ENCODE results near the gene RIBC2.
"Not testable (repeated sequence)": the region's sequence is repeated elsewhere in the genome, so short reads cannot be mapped to it uniquely, and the experiment has no call there.

Gene RIBC2

DNA sequence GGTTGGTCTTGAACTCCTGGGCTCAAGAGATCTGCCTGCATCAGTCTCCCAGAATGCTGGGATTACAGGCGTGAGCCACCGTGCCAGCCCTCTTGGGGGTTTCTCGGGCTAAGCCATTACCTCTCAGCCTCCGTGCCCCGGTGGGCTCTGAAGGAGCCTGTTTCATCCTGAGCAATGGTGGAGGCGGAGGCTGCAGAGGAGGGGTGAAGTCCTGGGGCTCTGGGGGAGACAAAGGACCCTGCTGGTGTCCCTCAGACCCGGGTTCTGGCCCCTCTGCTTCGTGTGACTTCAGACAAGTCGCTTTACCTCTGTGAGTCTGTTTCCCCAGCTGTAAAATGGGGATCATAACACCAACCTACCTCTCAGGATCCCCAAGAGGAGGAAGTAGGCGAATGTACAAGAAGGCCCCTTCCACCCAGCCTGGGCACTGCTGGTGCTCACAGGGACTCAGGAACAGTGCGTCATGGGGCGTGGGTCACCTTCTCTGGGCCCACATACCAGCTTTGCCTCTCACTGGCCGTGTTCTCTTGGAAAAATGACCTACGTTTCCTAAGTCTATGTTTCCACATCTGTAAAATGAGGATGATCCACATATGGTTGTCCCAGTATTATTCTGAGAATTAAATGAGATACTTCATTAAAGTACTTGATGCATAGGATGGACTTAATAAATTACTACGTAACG is 36.8 kb downstream of the RIBC2 start:
- DNase-seq = no peak

DNA sequence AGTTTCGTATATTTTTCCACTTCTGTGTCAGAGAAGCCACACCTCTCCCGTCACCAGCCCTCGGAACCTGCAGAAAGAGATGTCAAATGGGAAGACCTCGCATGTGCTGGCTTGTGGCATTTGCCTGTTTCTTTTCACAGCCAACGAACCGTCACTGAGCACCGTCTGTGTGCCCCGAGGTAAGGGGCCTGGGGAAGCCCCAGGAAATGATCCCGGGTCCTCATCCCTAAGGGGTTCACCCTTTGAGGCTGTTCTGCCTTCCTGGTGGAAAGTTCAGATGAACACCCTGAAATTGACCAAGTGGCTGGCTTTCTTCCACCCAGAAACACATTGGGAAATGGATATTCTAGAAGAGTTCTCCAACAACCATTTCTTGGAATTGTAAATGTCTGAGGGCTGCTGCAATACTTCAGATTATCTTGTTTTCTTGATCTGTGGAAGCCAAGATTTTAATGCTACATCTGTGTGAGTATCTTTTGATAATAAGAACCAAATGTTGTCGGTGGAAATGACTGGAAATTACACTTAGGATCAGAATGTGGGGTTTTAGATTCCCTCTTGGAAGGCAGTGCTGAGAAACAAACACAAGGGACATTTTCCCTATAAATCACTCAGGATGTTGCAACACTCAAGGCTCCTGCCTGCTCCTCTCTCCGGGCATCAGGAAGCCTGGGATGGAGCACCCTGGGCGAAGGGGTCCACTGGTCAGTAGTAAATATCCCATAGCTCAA is 37.6 kb downstream of the RIBC2 start:
- no peak for DNase-seq

DNA sequence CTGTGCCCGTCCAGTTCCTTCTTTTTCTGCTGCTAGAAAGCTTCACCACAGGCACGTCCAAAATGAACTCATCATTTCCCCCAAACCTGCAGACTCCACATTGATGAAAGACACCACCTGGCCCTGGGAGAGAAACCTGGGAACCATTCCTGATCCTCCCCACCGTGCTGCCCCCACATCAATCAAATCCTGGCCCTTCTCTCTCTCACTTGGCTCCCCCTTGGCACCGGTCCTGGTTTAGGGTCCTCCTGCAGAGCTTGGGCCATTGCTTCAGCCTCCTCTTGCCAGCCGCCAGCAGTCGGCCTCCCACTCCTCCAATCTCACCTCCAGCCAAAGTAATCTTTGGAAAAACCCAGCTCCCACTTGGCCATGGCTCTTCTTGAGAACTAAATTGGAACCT is 38.5 kb downstream of the RIBC2 start:
- no peak for DNase-seq

DNA sequence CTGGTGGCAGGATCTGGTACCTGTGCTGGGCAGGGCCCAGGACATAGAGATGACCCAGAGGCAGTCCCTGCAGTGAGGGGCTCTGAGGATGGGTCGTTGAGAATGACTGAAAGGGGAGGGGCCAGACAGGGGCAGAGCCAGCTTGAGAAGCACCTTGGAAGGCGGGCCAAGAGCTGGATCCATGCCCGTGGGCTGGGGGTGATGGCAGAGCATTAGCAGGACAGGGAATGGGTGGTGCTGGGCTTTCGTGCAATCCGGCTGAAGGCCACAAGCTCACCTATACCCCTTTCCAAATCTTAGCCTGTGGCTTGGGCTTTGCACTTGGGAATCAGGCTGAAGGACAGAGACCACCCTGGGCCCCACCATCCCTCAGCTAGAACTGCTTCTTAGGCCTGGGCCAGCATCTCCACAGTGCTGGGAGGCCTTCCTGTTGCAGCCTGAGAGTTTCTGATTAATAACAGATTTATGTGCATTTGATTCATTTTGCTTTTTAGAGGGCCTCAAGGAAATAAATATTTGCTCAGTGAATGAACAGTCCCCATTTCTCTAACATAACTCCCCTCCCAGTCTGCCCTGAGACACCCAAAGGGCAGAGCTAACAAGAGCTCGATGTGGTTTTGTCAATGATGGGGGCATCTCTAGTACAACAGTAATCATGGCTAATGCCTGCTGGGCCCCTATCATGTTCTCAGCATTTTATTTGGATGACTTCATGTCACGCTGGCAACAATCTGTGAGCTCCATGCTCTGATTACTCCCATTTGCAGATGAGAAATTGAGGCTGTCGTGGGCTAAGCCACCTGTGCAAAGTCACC is 39.3 kb downstream of the RIBC2 start:
- no peak for DNase-seq

DNA sequence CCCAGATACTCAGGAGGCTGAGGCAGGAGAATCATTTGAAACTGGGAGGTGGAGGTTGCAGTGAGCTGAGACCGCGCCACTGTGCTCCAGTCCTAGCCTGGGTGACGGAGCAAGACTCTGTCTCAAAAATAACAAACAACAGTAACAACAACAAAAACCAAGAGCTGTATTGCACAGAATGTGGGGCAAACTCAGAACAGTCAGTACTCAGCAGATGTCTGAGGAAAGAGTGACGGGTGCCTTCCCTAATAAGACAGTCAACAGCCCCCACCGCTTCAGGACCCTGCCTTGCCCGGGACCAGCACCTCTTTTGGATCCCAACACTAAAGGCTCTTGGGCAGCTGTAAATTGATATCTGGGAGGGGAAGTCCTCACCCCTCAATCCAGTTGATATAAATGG is 40.3 kb downstream of the RIBC2 start:
- no peak for DNase-seq

DNA sequence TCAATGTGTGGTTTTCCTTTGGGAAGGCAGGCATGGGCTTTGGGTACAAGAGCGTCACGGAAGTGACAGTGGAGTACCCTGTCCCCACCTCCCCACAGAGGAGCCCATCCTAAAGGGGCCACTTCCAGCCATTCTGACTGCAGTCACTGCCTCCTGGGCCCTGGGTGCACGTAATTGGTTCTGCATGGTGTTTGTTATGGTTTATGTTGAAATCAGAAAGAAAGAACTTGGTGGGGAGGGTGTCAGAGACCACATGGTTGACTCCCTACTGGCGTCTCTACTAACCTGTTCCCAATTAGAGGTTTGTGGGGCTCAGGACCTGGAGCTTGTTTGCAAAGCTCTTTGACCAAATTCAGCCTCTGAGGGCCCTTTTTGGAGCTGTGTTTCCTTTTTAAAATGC is 40.8 kb downstream of the RIBC2 start:
- no peak for DNase-seq

DNA sequence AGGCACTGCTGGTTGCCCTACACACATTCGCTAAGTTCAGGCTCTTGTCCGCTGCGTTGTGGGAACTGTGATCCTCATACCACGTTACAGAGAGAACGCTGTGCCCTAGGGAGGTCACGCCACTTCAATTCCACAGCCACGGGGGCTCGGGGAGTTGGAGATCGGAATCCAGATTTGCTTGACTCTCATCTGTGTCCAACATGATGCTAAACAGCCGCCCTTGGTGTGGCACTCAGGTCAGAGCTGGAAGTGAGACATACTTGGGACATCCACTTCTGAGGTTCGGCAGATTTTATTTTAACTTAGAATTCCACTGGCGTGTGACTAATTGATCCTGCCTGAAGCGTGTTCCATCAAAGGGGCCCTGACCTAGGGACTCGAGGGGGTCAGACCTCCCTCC is 41.7 kb downstream of the RIBC2 start:
- DNase-seq = no peak

DNA sequence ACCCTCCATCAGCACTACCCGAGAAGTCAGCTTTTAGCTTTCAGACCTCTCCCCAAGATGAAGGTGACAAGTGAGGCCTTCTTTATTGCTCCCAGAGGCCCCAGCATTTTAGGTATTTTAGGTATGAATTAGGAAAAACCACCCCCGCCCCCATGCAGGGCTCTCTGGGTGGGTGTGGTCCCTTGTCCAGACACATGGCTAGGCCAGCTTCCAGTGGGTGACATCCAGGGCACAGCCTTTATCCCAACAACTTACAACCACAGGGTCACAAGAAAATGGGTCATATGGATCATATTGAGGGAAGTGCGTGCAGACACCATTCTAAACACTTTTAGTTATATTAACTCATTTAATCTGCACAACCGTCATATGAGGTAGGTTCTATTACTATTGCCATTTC is 42.1 kb downstream of the RIBC2 start:
- DNase-seq = no peak

DNA sequence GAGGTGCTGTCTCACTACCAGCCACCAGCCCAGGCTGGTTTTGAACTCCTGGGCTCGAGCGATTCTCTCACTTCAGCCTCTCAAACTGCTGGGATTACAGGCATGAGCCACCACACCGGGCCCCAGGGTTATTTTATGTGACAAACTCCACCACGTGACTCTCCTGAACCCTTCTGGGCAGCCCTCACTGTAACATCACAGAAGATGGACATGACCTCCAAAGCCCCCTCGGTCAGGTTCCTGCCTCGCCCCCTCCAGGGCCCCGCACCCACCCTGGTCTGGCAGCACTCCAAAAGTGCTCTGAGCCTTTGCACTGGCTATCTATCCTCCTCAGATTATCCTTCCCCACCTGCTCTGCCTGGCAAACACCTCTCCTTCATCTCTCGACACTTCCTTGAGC is 43.3 kb downstream of the RIBC2 start:
- DNase-seq = no peak

DNA sequence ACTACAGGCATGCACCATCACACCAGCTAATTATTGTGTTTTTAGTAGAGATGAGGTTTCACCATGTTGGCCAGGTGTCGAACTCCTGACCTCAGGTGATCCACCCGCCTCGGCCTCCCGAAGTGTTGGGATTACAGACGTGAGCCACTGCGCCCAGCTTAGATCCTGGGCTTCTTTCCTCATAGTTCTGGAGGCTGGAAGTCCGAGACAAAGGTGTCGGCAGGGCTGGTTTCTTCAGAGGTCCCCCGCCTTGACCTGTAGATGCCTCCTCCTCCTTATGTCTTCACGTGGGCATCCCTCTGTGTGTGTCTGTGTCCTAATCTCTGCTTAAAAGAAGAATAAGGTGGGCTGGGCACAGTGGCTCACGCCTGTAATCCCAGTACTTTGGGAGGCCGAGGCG is 45.0 kb downstream of the RIBC2 start:
- DNase-seq = no peak

DNA sequence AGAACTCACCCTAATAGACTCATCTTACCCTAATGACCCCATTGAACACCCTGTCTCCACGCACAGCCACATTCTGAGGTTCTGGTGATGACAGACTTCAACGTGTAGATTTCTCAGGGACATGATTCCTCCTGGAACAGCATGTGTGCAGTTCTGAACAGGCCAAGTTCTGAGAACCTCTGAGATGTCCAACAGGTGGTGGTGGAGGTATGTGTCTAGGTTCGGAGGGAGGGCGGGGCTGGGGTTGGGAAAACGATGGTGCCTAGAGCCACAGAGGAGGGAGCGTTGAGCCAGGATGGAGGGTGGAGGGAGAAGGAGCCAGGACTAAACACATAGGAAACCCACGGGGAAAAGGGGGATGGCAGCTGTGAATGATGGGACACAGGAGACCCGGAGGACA is 45.7 kb downstream of the RIBC2 start:
- DNase-seq = no peak

DNA sequence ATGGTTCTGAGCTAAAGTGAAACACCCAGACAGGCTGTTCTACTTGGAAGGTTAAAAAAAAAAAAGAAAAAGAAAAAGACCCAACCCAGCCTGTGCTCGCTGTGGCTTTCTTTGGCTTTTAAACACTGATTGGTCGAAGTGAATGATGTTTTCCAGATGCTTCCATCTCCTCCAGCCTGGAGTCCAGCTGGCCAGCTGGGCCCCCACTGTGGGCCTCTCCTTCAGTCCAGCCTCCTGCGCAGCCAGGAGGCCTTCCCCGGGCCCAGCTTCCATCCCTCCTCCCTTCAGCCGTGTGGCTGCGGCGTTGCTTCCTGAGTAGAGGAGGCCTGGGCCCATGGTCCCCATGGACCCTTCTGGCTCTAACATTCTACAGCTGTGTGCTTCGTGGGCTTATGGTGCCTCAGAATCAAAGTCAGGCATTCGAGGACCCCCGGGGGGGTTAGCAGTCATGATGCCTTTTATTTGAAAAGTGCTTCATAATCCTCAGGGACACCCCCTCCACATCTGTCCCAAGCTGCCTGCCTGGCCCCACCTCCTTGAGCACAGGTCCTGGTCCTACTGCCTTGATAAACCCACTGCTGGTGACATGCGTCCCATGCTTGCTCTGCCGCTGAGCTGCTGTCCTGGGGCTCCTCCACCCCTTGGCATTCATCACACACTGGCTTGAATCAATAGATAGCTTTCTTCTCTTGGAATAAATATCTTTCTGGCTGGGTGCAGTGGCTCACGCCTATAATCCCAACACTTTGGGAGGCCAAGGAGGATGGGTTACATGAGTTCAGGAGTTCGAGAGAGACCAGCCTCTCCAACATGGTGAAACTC is 47.0 kb downstream of the RIBC2 start:
- no peak for DNase-seq

DNA sequence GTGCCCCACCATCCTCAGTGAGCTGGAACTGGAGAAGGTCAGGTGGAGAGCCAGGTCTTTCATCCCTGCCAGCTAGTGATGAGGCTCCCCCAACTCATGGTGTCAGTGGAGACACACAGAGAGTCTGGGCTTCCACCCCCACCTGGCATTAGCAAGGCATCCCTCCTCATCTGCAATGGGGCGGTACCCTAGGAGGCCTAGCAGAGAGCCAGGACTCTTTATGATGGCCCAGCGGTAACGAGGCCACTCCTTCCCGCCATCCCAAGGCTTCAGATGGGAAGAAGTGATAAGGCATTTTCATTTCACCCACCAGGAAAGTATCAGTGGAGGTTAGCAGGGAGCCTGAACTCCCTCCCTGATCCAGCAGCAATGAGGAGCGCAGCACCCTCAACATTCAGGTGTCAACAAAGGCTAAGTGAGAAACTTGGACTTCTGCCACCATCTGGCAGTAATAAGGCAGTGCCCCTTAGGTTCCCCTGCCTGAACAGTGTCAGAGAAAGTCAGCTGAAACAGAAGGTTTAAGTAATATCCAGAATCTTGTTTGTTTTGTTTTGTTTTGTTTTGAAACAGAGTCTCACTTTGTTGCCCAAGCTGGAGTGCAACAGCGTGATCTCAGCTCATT is 48.7 kb downstream of the RIBC2 start:
- DNase-seq = no peak

DNA sequence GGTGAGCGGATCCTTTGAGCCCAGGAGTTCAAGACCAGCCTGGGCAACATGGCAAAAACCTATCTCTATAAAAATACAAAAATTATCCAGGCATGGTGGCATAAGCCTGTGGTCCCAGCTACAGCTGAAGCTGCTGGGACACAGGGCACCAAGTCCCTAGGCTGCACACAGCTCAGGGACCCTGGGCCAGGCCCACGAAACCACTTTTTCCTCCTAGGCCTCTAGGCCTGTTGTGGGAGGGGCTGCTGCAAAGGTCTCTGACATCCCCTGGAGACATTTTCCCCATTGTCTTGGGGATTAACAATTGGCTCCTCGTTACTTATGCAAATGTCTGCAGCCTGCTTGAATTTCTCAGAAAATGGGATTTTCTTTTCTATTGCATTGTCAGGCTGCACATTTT is 50.2 kb downstream of the RIBC2 start:
- DNase-seq = not testable (repeated sequence)

DNA sequence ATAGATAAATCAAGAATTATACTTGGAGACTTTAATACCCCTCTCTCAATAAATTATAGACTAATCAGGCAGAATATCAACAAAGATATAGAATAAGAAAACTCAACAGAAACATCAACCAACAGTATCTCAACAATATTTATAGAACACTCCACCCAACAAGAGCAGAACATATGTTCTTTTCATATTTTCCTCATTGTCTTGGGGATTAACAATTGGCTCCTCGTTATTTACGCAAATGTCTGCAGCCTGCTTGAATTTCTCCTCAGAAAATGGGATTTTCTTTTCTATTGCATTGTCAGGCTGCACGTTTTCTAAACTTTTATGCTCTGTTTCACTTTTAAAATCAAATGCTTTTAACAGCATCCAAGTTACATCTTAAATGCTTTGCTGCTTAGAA is 52.1 kb downstream of the RIBC2 start:
- no peak for DNase-seq

DNA sequence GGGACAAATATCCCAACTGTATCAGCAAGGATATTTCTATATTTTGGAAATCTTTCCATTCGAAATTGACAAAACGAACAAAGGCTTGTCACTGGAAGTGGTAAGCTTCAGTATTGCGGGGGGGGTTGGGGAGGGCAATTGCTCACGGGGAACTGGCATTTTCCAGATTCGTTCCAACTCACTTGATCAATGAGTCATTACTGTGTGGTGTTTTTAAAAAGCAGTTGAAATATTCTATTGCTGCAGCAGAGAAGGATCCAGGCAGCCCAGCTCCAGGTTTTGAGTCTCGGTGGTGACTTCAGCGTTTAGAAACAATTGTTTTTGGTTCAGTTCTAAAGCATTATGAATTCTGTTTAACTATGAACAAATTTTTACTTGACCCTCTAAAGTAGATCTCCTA is 55.4 kb downstream of the RIBC2 start:
- no peak for DNase-seq

DNA sequence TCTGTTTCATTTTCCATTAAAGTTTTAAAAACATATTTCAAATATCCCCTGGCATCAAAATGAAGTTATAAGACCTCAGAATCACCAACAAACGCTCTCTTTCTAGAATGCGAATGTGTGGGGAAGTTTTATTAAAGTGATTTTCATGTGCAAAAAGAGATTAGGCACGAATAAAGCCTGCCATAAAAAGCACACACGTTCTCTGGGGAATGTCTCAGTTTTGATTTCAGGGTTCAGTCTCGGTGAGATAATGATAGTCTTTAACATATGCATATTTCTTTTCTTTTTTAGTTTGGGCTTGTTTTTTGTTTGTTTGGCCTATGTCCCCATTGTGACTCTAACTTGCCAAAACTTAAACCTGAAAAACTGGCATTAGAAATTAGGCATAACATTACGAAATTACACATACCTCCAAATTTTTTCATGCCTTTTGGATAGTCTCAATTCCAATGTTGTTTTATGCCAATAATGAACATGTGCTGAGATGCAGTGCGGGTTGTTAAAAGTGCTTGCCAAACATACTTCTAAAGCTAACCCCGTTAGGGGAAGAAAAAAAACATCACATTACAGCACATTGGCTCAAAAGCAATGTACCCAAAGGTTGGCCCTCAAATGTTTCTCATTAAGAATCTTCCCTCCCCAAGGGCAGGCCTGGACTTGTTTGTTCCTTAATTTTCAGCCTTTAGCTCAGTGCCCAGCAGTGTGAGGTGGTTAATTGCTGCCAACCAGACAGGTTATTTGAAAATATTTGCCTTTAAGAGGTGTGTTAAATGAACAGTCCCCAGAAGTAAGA is 56.0 kb downstream of the RIBC2 start:
- no peak for DNase-seq

DNA sequence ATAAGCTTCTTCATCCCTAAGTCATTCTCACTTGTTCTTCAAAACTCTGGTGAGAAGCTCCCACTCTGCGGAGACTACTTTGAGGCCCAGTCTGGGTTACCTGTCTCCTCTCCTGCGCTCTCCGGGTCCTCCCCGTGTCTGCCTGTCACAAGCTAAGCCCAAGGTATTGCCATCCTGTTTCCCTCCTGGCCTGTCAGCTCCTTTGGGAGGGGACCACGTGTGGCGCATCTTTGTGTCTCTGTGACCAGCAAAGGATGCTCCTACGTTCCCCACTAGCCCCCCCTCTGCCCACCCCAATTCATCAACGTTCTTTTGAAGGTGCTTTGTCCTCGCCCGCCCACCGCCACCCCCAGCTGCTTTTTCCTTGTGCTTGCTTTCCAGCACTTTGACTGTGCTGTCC is 57.4 kb downstream of the RIBC2 start:
- no peak for DNase-seq

DNA sequence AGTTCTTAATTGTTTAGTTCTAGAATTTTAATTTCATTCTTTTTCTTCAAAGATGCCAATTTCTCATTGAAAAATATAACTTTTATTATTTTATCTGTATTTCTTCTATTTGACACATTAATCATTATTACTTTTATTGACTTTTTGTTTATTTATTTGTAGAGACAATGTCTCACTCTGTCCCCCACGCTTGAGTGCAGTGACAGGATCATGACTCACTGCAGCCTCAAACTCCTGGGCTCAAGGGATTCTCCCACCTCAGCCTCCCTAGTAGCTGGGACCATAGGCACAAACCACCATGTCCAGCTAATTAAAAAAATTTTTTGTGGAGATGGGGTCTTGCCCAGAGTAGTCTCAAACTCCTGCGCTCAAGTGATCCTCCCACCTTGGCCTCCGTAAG is 58.9 kb downstream of the RIBC2 start:
- no peak for DNase-seq

DNA sequence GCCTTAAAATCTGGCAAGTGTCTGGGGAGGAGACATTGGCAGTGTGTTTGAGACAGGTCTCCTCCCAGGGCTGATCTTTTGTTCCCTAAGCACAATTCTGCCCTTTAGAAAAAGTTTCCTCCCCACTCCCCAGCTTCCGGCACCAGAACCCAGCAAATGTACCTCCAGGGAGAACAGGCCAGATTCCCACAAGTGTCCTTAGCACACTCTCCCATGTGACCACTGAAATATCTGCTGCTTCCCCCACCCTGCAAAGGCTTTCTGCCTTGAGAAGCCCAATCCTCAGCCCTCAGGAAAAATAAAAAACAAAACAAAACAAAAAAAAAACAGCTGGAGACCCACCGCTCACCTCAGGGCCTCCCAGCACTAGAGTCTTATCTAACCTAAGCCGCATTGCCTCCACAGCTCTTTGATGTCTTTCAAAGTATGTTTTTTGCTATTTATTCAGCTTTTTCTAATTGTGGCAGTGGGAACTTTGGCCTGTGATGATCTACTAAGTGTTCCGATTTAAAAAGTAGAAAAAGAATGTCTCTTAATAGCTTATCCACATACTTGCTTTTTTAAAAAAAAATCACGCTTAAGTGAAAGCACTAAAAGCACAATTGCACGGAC is 60.2 kb downstream of the RIBC2 start:
- DNase-seq = no peak

DNA sequence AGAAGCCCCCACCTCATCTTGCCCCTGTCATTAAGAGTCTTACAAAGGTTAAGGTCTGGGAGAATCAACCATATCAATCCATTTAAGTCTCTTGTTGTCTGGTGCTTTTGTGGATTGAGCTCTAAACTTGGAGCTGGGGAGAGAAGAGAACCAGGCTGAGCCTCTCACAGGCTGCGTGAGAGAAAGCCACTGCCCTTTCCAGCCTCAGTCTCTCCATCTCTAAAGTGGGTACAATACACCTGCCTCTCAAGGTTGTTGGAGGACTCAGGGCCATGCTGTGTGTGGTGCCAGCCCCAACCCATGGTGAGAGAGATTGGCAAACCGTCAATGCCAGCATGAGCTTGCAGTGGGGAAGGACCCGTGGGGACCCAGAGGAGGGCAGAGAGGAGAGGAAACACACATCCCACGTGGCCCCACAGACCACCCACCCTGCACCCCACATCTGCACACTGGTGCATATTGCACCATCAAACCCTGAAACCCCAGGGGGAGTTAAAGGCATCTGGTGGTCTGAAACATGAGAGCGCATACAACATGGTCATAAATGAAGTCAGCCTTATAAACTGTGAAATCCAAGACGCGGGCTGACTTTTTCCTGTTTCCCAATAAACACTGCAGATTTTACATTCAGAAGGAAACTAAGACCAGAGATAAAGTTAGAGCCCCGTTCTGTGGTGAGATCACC is 61.7 kb downstream of the RIBC2 start:
- no peak for DNase-seq
